H1 (cell line): ENCODE measurements around the gene IL17REL. TPM values are rescaled to one million over a fixed set of nuclear protein-coding genes. Genes with fewer than 3 reads are reported as not detected.

Experiments
- CTCF ChIA-PET: fragments of 300-600 bp; sonication (Branson Sonifier 250); formaldehyde crosslinking; loops from one replicate; lab custom pipeline; 2021; ENCODE audit not compliant: partially characterized antibody; lab: Charles Lee
- POLR2A ChIA-PET: fragments of 300-600 bp; sonication (Branson Sonifier 250); formaldehyde crosslinking; loops from one replicate; lab custom pipeline; 2021; ENCODE audit warnings: inconsistent platforms; ENCODE audit not compliant: partially characterized antibody; lab: Charles Lee
- DNase-seq, 2 experiments: peaks; one replicate each; pipeline versions ENCODE4 v3.0.0 to v3.0.0-alpha.2; 2010 to 2022; ENCODE audit warnings: low spot score in 2 of 2, low read depth in 1 of 2, mixed read lengths in 1 of 2
- FAIRE-seq: peaks from 2 replicates; lab custom pipeline; 2011; peaks lifted over from hg19 to GRCh38; lab: Jason Lieb, UNC
- H2AFZ ChIP-seq: 2 replicates; pipeline ENCODE4 v1.8.1; 2012; ENCODE audit warnings: low read length, inconsistent platforms
- H2AK5ac ChIP-seq: 2 replicates; pipeline ENCODE4 v1.6.1; 2013; ENCODE audit warnings: low read depth, low read length
- H2BK120ac ChIP-seq: replicated peaks from 2 replicates; pipeline ENCODE3; 2013; ENCODE audit warnings: low read depth, low read length, inconsistent platforms
- H2BK12ac ChIP-seq: 2 replicates; pipeline ENCODE4 v1.6.1; 2013; ENCODE audit warnings: low read depth, low read length
- H2BK15ac ChIP-seq: 2 replicates; pipeline ENCODE4 v1.6.1; 2013; ENCODE audit warnings: low read length
- H2BK20ac ChIP-seq: 2 replicates; pipeline ENCODE4 v1.6.1; 2013; ENCODE audit warnings: low read length
- H2BK5ac ChIP-seq: 2 replicates; pipeline ENCODE4 v1.6.1; 2013; ENCODE audit warnings: low read depth, low read length
- H3K14ac ChIP-seq: 2 replicates; pipeline ENCODE4 v1.6.1; 2013; ENCODE audit warnings: inconsistent platforms; ENCODE audit not compliant: insufficient read length
- H3K18ac ChIP-seq: 2 replicates; pipeline ENCODE4 v1.6.1; 2013; ENCODE audit warnings: low read length; ENCODE audit errors: extremely low read depth
- H3K23ac ChIP-seq: 2 replicates; pipeline ENCODE4 v1.6.1; 2013; ENCODE audit warnings: inconsistent platforms; ENCODE audit not compliant: insufficient read length
- H3K23me2 ChIP-seq: 2 replicates; pipeline ENCODE4 v1.6.1; 2013; ENCODE audit warnings: low read depth, low read length
- H3K27ac ChIP-seq: 2 replicates; pipeline ENCODE4 v1.6.1; 2011; ENCODE audit warnings: low read depth, low read length, inconsistent platforms
- H3K27me3 ChIP-seq, 4 experiments: replicated peaks in 1 of 4; 1 replicate in 1 of 4; 2 replicates in 3 of 4; pipeline versions ENCODE4 v1.6.1 to v1.8.1; 2011 to 2013; ENCODE audit warnings: low read length in 3 of 4, mild to moderate bottlenecking in 3 of 4, inconsistent platforms in 2 of 4, mixed read lengths in 2 of 4, moderate library complexity in 1 of 4; ENCODE audit not compliant: control insufficient read depth in 3 of 4, insufficient read depth in 3 of 4; ENCODE audit errors: extremely low read depth in 1 of 4
- H3K36me3 ChIP-seq, 4 experiments: 2 replicates each; pipeline versions ENCODE4 v1.6.1 to v1.8.1; 2011 to 2013; ENCODE audit warnings: mild to moderate bottlenecking in 4 of 4, low read length in 3 of 4, moderate library complexity in 2 of 4, control low read depth in 1 of 4, inconsistent platforms in 1 of 4; ENCODE audit not compliant: insufficient read depth in 4 of 4, control insufficient read depth in 2 of 4
- H3K4ac ChIP-seq: replicated peaks from 2 replicates; pipeline ENCODE3; 2013; ENCODE audit warnings: low read length, low read depth, mixed read lengths, inconsistent platforms; ENCODE audit not compliant: insufficient read length
- H3K4me1 ChIP-seq, 4 experiments: replicated peaks in 1 of 4; 1 replicate in 1 of 4; 2 replicates in 3 of 4; pipeline versions ENCODE4 v1.6.1 to v1.8.1; 2011 to 2013; ENCODE audit warnings: low read length in 3 of 4, inconsistent platforms in 2 of 4, mixed read lengths in 1 of 4; ENCODE audit not compliant: insufficient read depth in 4 of 4, control insufficient read depth in 3 of 4
- H3K4me2 ChIP-seq, 2 experiments: 2 replicates each; pipeline versions ENCODE4 v1.6.1 to v1.8.1; 2011 to 2013; ENCODE audit warnings: low read depth in 2 of 2, low read length in 2 of 2, control low read depth in 1 of 2, inconsistent platforms in 1 of 2, mild to moderate bottlenecking in 1 of 2; ENCODE audit not compliant: insufficient read depth in 1 of 2
- H3K4me3 ChIP-seq, 4 experiments: fragments of 200-600, 300-600 bp in 1 of 4; sonication (generic), shearing (Covaris generic), sonication (Bioruptor Twin) in 1 of 4; 2 replicates each; pipeline versions ENCODE4 v1.5.1 to v1.8.1; 2011 to 2016; ENCODE audit warnings: low read length in 4 of 4, low read depth in 3 of 4, control low read depth in 2 of 4, inconsistent platforms in 2 of 4, mild to moderate bottlenecking in 2 of 4, mixed read lengths in 1 of 4, moderate library complexity in 1 of 4; ENCODE audit not compliant: insufficient read depth in 2 of 4; ENCODE audit errors: extremely low read depth in 1 of 4
- H3K56ac ChIP-seq: replicated peaks from 2 replicates; pipeline ENCODE3; 2013; ENCODE audit warnings: low read depth, mild to moderate bottlenecking, mixed read lengths, low read length, inconsistent platforms; ENCODE audit not compliant: insufficient read length
- H3K79me1 ChIP-seq: 2 replicates; pipeline ENCODE4 v1.6.1; 2013; ENCODE audit warnings: low read depth, low read length, control low read depth
- H3K79me2 ChIP-seq, 2 experiments: 2 replicates each; pipeline versions ENCODE4 v1.6.1 to v1.8.1; 2012 to 2013; ENCODE audit warnings: low read length in 2 of 2, mild to moderate bottlenecking in 2 of 2, inconsistent platforms in 1 of 2; ENCODE audit not compliant: insufficient read depth in 2 of 2, control insufficient read depth in 1 of 2
- H3K9ac ChIP-seq, 4 experiments: replicated peaks in 1 of 4; 1 replicate in 1 of 4; 2 replicates in 3 of 4; pipeline versions ENCODE4 v1.6.1 to v1.8.1; 2011 to 2013; ENCODE audit warnings: low read depth in 3 of 4, low read length in 3 of 4, control low read depth in 2 of 4, mild to moderate bottlenecking in 2 of 4, moderate library complexity in 2 of 4, inconsistent platforms in 1 of 4; ENCODE audit errors: extremely low read depth in 1 of 4
- H3K9me3 ChIP-seq, 2 experiments: 2 replicates each; pipeline versions ENCODE4 v1.6.1 to v1.8.1; 2012 to 2013; ENCODE audit warnings: mild to moderate bottlenecking in 2 of 2, moderate library complexity in 2 of 2, control low read depth in 1 of 2, inconsistent platforms in 1 of 2, low read depth in 1 of 2, low read length in 1 of 2, mixed read lengths in 1 of 2; ENCODE audit not compliant: insufficient read depth in 2 of 2
- H4K20me1 ChIP-seq, 2 experiments: replicated peaks in 1 of 2; 2 replicates each; pipeline versions ENCODE3 to v1.8.1; 2011 to 2013; ENCODE audit warnings: inconsistent platforms in 2 of 2, low read length in 2 of 2, mild to moderate bottlenecking in 1 of 2; ENCODE audit not compliant: insufficient read depth in 2 of 2, control insufficient read depth in 1 of 2
- H4K5ac ChIP-seq: 2 replicates; pipeline ENCODE4 v1.6.1; 2013; ENCODE audit warnings: low read length, low read depth, mixed read lengths, inconsistent platforms; ENCODE audit not compliant: insufficient read length
- H4K8ac ChIP-seq: 2 replicates; pipeline ENCODE4 v1.8.0; 2013; ENCODE audit warnings: mild to moderate bottlenecking, moderate library complexity, low read length, inconsistent platforms; ENCODE audit not compliant: insufficient read depth; ENCODE audit errors: extremely low read depth
- H4K91ac ChIP-seq: replicated peaks from 2 replicates; pipeline ENCODE3; 2013; ENCODE audit warnings: low read length, mixed read lengths, inconsistent platforms; ENCODE audit not compliant: insufficient read length
- CHD2 ChIP-seq: IDR thresholded peaks from 2 replicates; pipeline ENCODE4 v1.6.1; 2012; ENCODE audit warnings: low read length, improper control_type of control experiment
- CTCF ChIP-seq, 3 experiments: IDR thresholded peaks; 1 replicate in 2 of 3; 2 replicates in 1 of 3; pipeline versions ENCODE4 v1.5.1 to v1.6.1; 2011; ENCODE audit warnings: low read length in 3 of 3, mild to moderate bottlenecking in 3 of 3, inconsistent platforms in 2 of 3, low read depth in 1 of 3, moderate library complexity in 1 of 3; ENCODE audit not compliant: insufficient read depth in 1 of 3; ENCODE audit errors: control extremely low read depth in 1 of 3
- FOSL1 ChIP-seq: IDR thresholded peaks from 2 replicates; pipeline ENCODE4 v1.6.1; 2011; ENCODE audit warnings: mild to moderate bottlenecking, low read depth, low read length, moderate library complexity; ENCODE audit not compliant: insufficient read depth
- RAD21 ChIP-seq, 2 experiments: IDR thresholded peaks in 1 of 2; conservative IDR thresholded peaks in 1 of 2; 2 replicates each; pipeline ENCODE4 v1.6.1; 2011; ENCODE audit warnings: low read depth in 2 of 2, low read length in 2 of 2, improper control_type of control experiment in 1 of 2, inconsistent platforms in 1 of 2, mild to moderate bottlenecking in 1 of 2, moderate library complexity in 1 of 2
- SIX5 ChIP-seq: IDR thresholded peaks from 2 replicates; pipeline ENCODE4 v1.6.1; 2011; ENCODE audit warnings: mild to moderate bottlenecking, low read depth, low read length
- SP2 ChIP-seq: IDR thresholded peaks from 2 replicates; pipeline ENCODE4 v1.6.1; 2012; ENCODE audit warnings: mild to moderate bottlenecking, low read length, inconsistent platforms
- SUZ12 ChIP-seq: fragments of 200-600 bp; sonication (generic); IDR thresholded peaks from 2 replicates; pipeline ENCODE4 v1.6.1; 2012; ENCODE audit warnings: mild to moderate bottlenecking, inconsistent platforms, low read length, moderate library complexity, mixed read lengths
- TAF1 ChIP-seq: IDR thresholded peaks from 2 replicates; pipeline ENCODE4 v1.6.1; 2011; ENCODE audit warnings: mild to moderate bottlenecking, low read depth, low read length
- TAF7 ChIP-seq: optimal IDR thresholded peaks from 2 replicates; pipeline ENCODE3; 2011; ENCODE audit warnings: low read depth, mild to moderate bottlenecking, inconsistent platforms, low read length, moderate library complexity, borderline replicate concordance
- WGBS, 2 experiments: shearing (Covaris generic) in 1 of 2; methylation state at CpG; one replicate each; pipeline versions ENCODE4 v1.1.6 to v1.1.7; 2013 to 2015; ENCODE audit warnings: low lambda C conversion rate in 2 of 2, mixed read lengths in 2 of 2, inconsistent platforms in 1 of 2, low coverage in 1 of 2, missing lambda C conversion rate in 1 of 2; ENCODE audit not compliant: insufficient replicate concordance in 2 of 2, insufficient coverage in 1 of 2, insufficient read length in 1 of 2; ENCODE audit errors: extremely low coverage in 1 of 2, missing lambda C conversion rate in 1 of 2; 5-methylcytosine and 5-hydroxymethylcytosine counted together
- polyA plus RNA-seq, 7 experiments: library from polyadenylated mRNA; depleted of rRNA in 3 of 7; stranded (reverse) in 5 of 7; unstranded in 2 of 7; fragments of >200 nt in 5 of 7; fragments of 200-250 nt in 2 of 7; gene quantifications; 1 replicate in 5 of 7; 2 replicates in 1 of 7; 4 replicates in 1 of 7; pipeline versions ENCODE4 v1.2.1 to v1.2.3, GENCODE V29; 2011 to 2013; ENCODE audit warnings: missing spikeins in 2 of 7, mixed read lengths in 2 of 7
- total RNA-seq: library from RNA; stranded (reverse); fragmentation: NEBNext Ultra II Directional; extraction: Animal tissue kit (Norgen Biotek cat#: 25700); gene quantifications from 2 replicates; pipeline ENCODE4 v1.2.1, GENCODE V29; 2021

IL17REL gene
- total and polyA plus RNA-seq, 2 of the 8 experiments (the other 6 are each of a cell fraction or from before 2014, with no cell fraction given), result 0.15 to 0.20 TPM

GRCh38 chr22:49958366-49958921, 54.1 kb downstream of the IL17REL start:
- Histone ChIP-seq H2BK120ac (no peak overlapping the region), H2BK15ac (no peak overlapping the region), H4K8ac (peak overlapping the region; percentile 51), H3K23me2 (peaks cover 13% of the 10 kb centered on the region; the same call in 1 of the 2 replicates), H3K18ac (no peak overlapping the region), H4K5ac (no peak overlapping the region), H2AFZ (no peak overlapping the region), H3K56ac (no peak overlapping the region), H3K4ac (no peak overlapping the region), H4K91ac (peak overlapping the region; percentile 27), H2BK20ac (no peak overlapping the region), H2AK5ac (0 out of 2 replicates have a peak overlapping the region, but pooled peaks have one; percentile 53), H3K9me3 (no peaks in the 10 kb centered on the region), H4K20me1 (peaks cover 11 to 15% of the 10 kb centered on the region in 2 experiments), H3K79me1 (no peaks in the 10 kb centered on the region), H3K23ac (no peak overlapping the region), H3K79me2 (peaks cover 0 to 11% of the 10 kb centered on the region in 2 experiments; a peak in 1 of 4 replicates), H3K36me3 (peaks cover 6 to 10% (median 8%) of the 10 kb centered on the region in 4 experiments; a peak in 4 of 8 replicates), H3K4me1 (peaks cover 0 to 21% (median 12%) of the 10 kb centered on the region in 4 experiments; a peak in 5 of 7 replicates), H3K14ac (no peak overlapping the region), H3K27ac (no peak overlapping the region), H3K4me3 (no peak overlapping the region), H3K27me3 (peaks cover 0 to 12% (median 6%) of the 10 kb centered on the region in 4 experiments; a peak in 6 of 7 replicates), H3K9ac (no peak overlapping the region), H3K4me2 (no peak overlapping the region), H2BK12ac (no peak overlapping the region; the same call in 1 of the 2 replicates), H2BK5ac (no peak overlapping the region)
- DNase-seq (no peak), FAIRE-seq (no peak)
- ChIA-PET CTCF (no interaction called here), POLR2A (interaction anchor here (1.0 to 2.2 kb wide), 3 partner anchors 9 to 12 kb away, joined by 4 to 7 read pairs (median 5); no protein-coding TSS in a partner anchor)
- 89% methylated on average over 13 of the region's 16 CpGs; no CpG with 5 or more reads in 1 of the 2 experiments for WGBS, 2 experiments
- TF ChIP-seq SUZ12, result no peak
- no peak for TF ChIP-seq SIX5
- TF ChIP-seq CTCF (IDR thresholded peaks at IDR 0.05; ENCODE audit: control extremely low read depth in 1 of 3, insufficient read depth in 1 of 3, low read depth in 1 of 3, low read length in 3 of 3), result no peak
- no peak for TF ChIP-seq TAF1
- TF ChIP-seq CHD2, result no peak
- no peak for TF ChIP-seq FOSL1
- TF ChIP-seq SP2, result no peak
- no peak for TF ChIP-seq TAF7
- no peak for TF ChIP-seq RAD21 (IDR thresholded peaks at IDR 0.05 in 1 of 2, conservative IDR thresholded peaks at IDR 0.05 in 1 of 2; ENCODE audit: low read depth in 2 of 2, low read length in 2 of 2)
